NCI-H345 treated with DMSO at 0.1 percent for 48 hours (cell line): ENCODE results near the gene USF2.

Source experiments
- DNase-seq: peaks from one replicate; lab custom pipeline; 2025; ENCODE audit not compliant: unreplicated experiment; lab: John Stamatoyannopoulos, UW

Gene USF2

GRCh38 chr19:35317464-35318043 is 48.8 kb downstream of the USF2 start:
- DNase-seq, result no peak

GRCh38 chr19:35318679-35319448 is 50.1 kb downstream of the USF2 start:
- DNase-seq, result no peak

- DNase-seq, result no peak
Observed at GRCh38 chr19:35320065-35320713, 51.4 kb downstream of the USF2 start.

GRCh38 chr19:35321291-35321690 is 52.5 kb downstream of the USF2 start:
- DNase-seq, result no peak

GRCh38 chr19:35322014-35322413 is 53.3 kb downstream of the USF2 start:
- DNase-seq, result no peak

GRCh38 chr19:35327642-35328041 is 58.9 kb downstream of the USF2 start:
- no peak for DNase-seq

- no peak for DNase-seq
Observed at GRCh38 chr19:35328851-35329285, 60.1 kb downstream of the USF2 start, which contains the start of gene CD22. TSS of gene CD22 (plus strand) at chr19:35329187. CDS start at chr19:35332041, 2,854 bp downstream.

GRCh38 chr19:35329323-35329722 is 60.6 kb downstream of the USF2 start:
- DNase-seq, result no peak
